IPS-18a (cell line): ENCODE data around the gene VSTM4.
A peak's percentile ranks its signal among the peaks of the same experiment; 100 is the strongest.

Experiments
- H3K27ac ChIP-seq: one replicate; pipeline ENCODE4 v1.5.1; 2013; ENCODE audit warnings: low read length
- H3K27me3 ChIP-seq: one replicate; pipeline ENCODE4 v1.6.1; 2013; ENCODE audit warnings: mild to moderate bottlenecking, low read length; ENCODE audit not compliant: control insufficient read depth, insufficient read depth
- H3K36me3 ChIP-seq: one replicate; pipeline ENCODE4 v1.6.1; 2013; ENCODE audit warnings: low read depth, low read length; ENCODE audit not compliant: control insufficient read depth
- H3K4me1 ChIP-seq: one replicate; pipeline ENCODE4 v1.6.1; 2013; ENCODE audit warnings: low read depth, low read length; ENCODE audit not compliant: control insufficient read depth
- H3K4me3 ChIP-seq: one replicate; pipeline ENCODE4 v1.5.1; 2013; ENCODE audit warnings: low read length
- H3K9ac ChIP-seq: one replicate; pipeline ENCODE4 v1.6.1; 2013; ENCODE audit warnings: mild to moderate bottlenecking, low read length, moderate library complexity
- H3K9me3 ChIP-seq: one replicate; pipeline ENCODE4 v1.6.1; 2013; ENCODE audit warnings: low read depth, low read length; ENCODE audit not compliant: control insufficient read depth

Gene VSTM4

DNA sequence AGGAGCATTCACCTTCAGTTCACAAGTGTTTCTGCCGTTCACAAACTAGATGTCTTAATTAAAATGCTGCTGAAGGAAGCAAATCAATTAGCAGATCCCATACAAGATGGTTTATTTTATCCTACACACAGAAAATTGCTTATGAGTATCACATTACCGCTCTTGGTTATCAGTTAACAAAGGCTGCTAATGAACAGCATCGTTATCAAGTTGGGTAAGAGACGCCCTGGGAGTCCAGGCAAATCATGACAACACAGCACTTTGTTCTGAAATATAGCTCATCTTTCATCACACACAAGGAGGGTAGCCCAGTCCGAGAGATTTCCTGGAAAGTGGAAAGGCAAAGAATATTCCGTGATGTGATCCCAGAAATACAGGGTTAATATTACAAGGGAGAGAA is 39.3 kb upstream of the VSTM4 start:
- Histone ChIP-seq H3K27me3 (no peaks in the 10 kb centered on the region), H3K9me3 (no peaks in the 10 kb centered on the region), H3K4me1 (peaks cover 9% of the 10 kb centered on the region), H3K9ac (no peak overlapping the region), H3K4me3 (no peak overlapping the region), H3K36me3 (no peaks in the 10 kb centered on the region), H3K27ac (no peak overlapping the region)

DNA sequence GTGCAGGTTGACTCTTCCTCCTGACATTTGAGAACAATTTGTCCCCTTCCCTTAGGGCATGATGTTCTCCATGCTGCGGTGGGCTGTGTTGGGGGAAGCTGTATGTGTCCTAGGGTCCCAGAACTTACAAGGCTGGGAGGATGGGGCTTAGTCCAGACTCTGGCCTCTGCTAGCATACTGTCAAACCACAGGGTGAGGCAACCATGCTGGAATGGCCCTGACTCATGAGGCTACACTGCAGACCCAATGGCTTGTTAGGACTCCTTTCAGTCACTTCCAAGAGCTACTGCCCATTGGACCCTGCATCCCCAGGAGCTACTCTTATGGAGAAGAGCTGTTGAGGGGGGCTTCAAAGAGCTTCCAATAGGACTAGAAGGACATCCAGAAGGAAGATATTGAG is 38.6 kb upstream of the VSTM4 start:
- Histone ChIP-seq H3K9me3 (no peaks in the 10 kb centered on the region), H3K36me3 (no peaks in the 10 kb centered on the region), H3K27me3 (no peaks in the 10 kb centered on the region), H3K27ac (no peak overlapping the region), H3K4me3 (no peak overlapping the region), H3K9ac (no peak overlapping the region), H3K4me1 (peaks cover 9% of the 10 kb centered on the region)

DNA sequence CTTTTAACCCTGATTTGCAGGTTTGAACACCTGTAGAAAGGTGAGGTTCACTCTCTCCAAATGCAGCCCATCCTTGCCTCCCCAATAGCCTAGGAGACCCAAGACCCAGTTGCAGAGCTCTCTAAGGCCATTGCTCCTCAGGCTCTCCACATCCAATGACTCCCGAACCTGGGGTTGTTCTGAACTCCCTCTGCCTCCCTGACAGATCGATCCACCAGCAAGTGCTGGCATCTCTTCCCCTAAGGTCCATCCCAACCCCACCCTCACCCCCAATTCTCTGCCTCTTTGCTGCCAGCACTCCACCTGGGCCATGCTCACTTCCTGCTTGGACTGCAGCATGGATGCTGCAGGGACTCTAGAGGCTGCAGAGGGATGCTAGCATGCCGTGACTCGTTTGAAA is 37.8 kb upstream of the VSTM4 start:
- H3K4me1 ChIP-seq = peaks cover 3% of the 10 kb centered on the region
- H3K27me3 ChIP-seq = no peaks in the 10 kb centered on the region
- no peak overlapping the region for H3K4me3 ChIP-seq
- no peak overlapping the region for H3K9ac ChIP-seq
- H3K27ac ChIP-seq = no peak overlapping the region
- no peaks in the 10 kb centered on the region for H3K9me3 ChIP-seq
- no peaks in the 10 kb centered on the region for H3K36me3 ChIP-seq

DNA sequence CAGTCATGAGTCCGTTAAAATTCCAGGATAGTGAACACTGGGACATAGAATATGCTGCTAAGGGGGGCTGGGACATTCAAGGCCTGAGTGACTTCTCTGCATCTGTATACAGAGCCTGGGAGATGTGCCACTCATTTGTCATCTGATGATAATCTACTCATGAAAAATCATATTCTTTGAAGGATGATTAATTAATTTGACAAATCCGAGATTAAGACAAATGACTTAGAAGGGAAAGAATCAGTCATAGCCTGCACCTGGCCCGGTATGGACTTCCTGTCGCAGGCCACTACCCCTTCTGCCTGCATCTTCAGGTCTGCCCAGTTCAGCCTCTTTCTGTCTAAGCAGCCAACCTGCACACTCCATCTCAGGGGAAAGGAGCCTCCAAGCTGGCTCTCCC is 37.3 kb upstream of the VSTM4 start:
- Histone ChIP-seq H3K27ac (no peak overlapping the region), H3K4me1 (peaks cover 1% of the 10 kb centered on the region), H3K4me3 (no peak overlapping the region), H3K27me3 (no peaks in the 10 kb centered on the region), H3K9ac (no peak overlapping the region), H3K36me3 (no peaks in the 10 kb centered on the region), H3K9me3 (no peaks in the 10 kb centered on the region)

DNA sequence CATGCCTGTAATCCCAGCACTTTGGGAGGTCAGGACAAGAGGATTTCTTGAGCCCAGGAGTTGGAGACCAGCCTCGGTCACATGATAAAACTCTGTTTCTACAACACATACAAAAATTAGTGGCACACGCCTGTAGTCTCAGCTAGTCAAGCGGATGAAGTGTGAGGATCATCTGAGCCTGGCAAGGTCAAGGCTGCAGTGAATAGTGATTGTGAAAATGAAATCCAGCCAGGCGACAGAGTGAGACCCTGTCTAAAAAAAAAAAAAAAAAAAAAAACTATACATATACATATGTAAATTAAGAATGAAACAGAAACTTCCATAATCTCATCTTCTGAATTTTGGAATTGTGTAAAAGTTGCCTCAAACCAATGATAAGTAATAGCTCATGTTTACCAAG is 36.7 kb upstream of the VSTM4 start:
- no peaks in the 10 kb centered on the region for H3K27me3 ChIP-seq
- H3K4me1 ChIP-seq = no peaks in the 10 kb centered on the region
- no peaks in the 10 kb centered on the region for H3K36me3 ChIP-seq
- no peak overlapping the region for H3K27ac ChIP-seq
- H3K4me3 ChIP-seq = no peak overlapping the region
- H3K9ac ChIP-seq = no peak overlapping the region
- no peaks in the 10 kb centered on the region for H3K9me3 ChIP-seq

DNA sequence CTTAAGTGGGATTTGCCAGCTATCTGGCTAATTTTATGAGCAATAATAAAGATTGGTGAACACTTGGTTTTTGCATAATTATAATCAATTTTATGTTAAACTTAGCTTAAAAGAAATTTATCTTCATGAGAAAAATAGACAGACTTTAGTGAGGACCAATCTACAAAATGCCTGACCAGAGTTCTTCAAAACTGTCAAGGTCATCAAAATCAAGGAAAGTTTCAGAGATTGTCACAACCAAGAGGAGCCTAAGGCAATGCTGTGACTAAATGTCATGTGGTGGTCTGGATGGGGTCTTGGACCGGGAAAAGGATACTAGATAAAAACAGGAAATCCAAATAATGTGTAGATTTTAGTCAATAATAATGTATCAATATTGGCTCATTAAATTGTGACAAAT is 36.2 kb upstream of the VSTM4 start:
- no peak overlapping the region for H3K9ac ChIP-seq
- no peak overlapping the region for H3K4me3 ChIP-seq
- no peaks in the 10 kb centered on the region for H3K9me3 ChIP-seq
- H3K36me3 ChIP-seq = no peaks in the 10 kb centered on the region
- H3K27me3 ChIP-seq = no peaks in the 10 kb centered on the region
- H3K27ac ChIP-seq = no peak overlapping the region
- H3K4me1 ChIP-seq = no peaks in the 10 kb centered on the region

DNA sequence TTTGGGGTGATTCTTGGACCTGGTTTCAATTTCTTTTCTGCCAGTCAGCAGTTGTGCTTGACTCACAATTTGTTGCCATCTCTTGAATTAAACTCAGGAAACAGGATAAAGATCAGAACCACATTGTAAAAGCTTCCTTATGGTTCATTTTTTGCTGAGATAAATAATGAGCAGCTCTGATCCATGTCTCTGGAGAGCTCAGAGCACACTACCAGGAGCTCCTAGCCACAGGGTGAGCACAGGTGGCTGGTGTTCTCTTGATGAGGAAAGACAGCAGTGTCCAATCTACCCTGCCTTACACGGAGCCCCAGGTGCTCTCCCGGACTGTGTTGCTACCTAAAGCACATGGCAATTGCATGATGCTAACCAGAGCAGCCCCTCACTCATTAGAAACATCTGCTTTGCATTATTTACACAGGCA is 35.7 kb upstream of the VSTM4 start:
- no peak overlapping the region for H3K4me3 ChIP-seq
- H3K9me3 ChIP-seq = no peaks in the 10 kb centered on the region
- no peaks in the 10 kb centered on the region for H3K4me1 ChIP-seq
- H3K27ac ChIP-seq = no peak overlapping the region
- no peaks in the 10 kb centered on the region for H3K27me3 ChIP-seq
- H3K9ac ChIP-seq = no peak overlapping the region
- no peaks in the 10 kb centered on the region for H3K36me3 ChIP-seq

DNA sequence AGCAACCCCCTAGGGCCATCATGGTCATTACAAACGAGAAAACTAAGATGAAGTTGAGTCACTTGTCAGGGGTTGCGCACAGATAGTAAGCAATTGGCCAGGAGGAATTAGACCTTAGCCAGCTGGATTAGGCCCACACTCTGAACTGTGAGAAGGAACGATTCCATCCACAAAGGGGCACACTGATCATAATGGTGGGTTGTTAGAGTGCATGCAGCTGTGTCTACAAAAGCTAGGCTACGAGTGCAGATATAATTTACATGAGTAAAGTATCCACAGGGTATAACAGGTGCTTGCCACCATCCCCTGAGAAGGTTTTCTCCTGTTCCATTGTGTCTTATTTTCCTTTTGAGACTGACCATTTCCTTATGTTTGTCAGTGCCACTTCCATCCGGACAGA is 35.1 kb upstream of the VSTM4 start:
- Histone ChIP-seq H3K9me3 (no peaks in the 10 kb centered on the region), H3K4me3 (no peak overlapping the region), H3K36me3 (no peaks in the 10 kb centered on the region), H3K4me1 (no peaks in the 10 kb centered on the region), H3K9ac (no peak overlapping the region), H3K27me3 (no peaks in the 10 kb centered on the region), H3K27ac (no peak overlapping the region)

DNA sequence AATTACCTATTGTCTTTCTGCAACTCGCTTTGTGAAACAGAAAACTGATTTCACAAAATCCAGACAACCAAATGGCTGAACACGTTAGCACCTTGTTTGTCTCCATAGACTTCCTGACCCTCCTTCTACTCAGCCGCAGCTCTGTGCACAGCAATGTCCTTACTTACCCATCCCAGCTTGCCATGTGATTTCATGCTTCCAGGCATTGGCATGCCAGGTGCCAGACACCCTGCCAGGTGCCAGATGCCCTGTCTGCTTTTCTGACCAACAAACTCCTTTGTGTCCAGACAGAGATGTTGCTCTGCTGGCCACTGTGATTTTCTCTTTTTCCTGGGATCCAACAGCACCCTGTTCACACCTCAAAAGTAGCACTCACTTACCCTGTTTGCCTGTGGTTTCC is 34.6 kb upstream of the VSTM4 start:
- Histone ChIP-seq H3K9me3 (no peaks in the 10 kb centered on the region), H3K27ac (no peak overlapping the region), H3K4me1 (no peaks in the 10 kb centered on the region), H3K4me3 (no peak overlapping the region), H3K27me3 (no peaks in the 10 kb centered on the region), H3K36me3 (no peaks in the 10 kb centered on the region), H3K9ac (no peak overlapping the region)

DNA sequence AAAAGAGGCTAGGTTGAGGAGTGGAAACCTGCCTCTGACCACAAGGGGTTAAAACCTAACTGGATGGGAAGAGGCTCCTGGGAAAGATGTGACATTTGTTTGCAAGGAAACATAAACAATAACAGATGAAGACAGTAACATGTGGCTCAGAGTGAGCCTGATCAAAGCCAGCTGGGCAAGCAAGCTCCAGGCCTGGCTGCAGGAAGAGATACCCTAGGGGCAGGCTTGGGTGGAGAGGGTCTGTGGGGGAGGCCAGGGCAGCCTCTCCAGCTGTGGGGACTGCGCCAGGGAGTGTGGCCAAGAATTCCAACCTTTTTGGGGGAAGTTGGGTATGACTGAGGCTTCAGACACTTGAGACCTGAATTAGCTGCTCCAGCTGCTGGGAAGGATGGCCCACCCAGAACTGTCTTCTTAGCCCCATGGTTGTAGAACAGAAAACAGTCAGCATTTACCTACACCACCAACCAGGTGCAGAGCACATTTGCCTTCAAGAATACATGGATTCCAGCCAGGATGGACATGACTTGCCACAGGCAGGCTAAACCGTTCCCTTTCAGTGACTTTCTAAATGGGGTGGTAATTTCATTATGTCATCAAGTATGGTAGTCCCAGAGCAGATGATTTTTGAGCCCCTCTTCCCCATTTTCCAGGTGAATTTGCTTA is 28.9 kb upstream of the VSTM4 start:
- H3K9ac ChIP-seq = no peak overlapping the region

DNA sequence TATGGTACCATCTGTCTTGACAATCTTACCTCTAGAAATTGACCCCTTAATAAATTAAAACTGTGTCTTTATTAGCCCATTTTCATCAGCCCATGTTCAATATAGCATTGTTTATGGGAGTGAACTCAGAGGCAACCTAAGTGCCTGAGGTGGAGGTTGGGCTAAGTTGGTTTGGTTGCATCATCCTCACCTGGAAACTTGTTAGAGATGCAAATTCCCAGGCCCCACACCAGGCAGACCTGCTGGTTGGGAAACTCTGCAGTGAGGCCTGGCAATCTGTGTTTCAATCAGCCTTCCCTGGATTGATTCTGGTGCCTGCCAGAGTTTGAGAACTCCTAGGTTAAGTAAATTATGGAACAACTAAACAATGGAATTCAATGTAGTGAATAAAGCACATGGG is 27.9 kb upstream of the VSTM4 start:
- Histone ChIP-seq H3K9ac (no peak overlapping the region), H3K27me3 (no peaks in the 10 kb centered on the region), H3K9me3 (no peaks in the 10 kb centered on the region), H3K4me3 (no peak overlapping the region), H3K4me1 (peaks cover 14% of the 10 kb centered on the region), H3K36me3 (no peaks in the 10 kb centered on the region), H3K27ac (peak overlapping the region; percentile 18)

More for the DNA sequence above, 28.9 kb upstream of the VSTM4 start:
- Histone ChIP-seq H3K27ac (no peak overlapping the region), H3K9me3 (no peaks in the 10 kb centered on the region), H3K36me3 (no peaks in the 10 kb centered on the region), H3K4me3 (no peak overlapping the region), H3K4me1 (peaks cover 14% of the 10 kb centered on the region), H3K27me3 (no peaks in the 10 kb centered on the region)

DNA sequence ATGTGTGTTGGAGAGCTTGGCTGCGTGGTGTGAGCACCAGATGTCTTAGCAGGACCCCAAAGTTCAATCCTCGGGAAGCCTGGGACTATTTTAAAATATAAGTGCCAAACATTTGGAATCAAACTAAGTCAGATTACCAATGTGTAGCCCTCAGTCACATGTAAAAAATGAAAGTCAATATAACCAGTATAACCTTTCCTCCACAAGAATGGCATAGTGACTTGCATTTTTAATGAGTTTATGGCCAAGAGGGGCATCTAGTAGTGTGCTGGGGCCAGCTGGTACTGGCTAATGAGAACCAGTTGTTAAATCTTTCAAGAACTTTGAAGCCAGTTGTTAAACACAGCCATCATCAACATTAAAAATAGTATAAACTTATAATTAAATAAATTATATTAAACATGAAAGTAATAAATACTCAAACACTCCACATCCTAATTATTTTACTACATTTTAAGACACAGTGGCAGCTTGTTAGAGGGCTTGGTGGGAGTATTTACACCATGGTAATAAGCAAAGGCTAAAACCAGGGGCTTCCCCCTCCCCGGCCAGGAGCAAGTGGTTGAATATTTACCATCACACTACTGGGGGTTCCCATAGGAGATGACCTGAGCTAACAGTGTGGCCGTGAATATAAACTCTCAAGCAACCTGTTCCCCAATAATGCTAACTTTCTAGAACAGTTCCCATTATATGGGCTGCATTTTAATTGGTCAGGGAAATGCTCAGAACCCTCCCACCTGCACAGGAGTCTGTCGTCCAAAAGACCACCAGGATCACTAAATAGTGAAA is 26.4 kb upstream of the VSTM4 start:
- Histone ChIP-seq H3K9me3 (no peaks in the 10 kb centered on the region), H3K9ac (no peak overlapping the region), H3K27ac (no peak overlapping the region), H3K4me1 (peaks cover 14% of the 10 kb centered on the region), H3K4me3 (no peak overlapping the region), H3K36me3 (no peaks in the 10 kb centered on the region), H3K27me3 (no peaks in the 10 kb centered on the region)
